A673 (cell line): Measurements from ENCODE around the gene GRAMD2B. TPM values are rescaled to one million over a fixed set of nuclear protein-coding genes. Genes with fewer than 3 reads are reported as not detected.

ENCODE experiments used
- BruUV-seq: library from RNA; stranded (reverse); fragments of 400-500 nt; replicated peaks from 2 replicates; lab custom pipeline; 2021; lab: Mats Ljungman, UMichigan
- CTCF ChIA-PET: fragments of 300-600 bp; sonication (Branson Sonifier 250); formaldehyde crosslinking; loops from one replicate; lab custom pipeline; 2022; ENCODE audit warnings: antibody characterized with exemption; lab: Charles Lee
- POLR2A ChIA-PET: fragments of 300-600 bp; sonication (Branson Sonifier 250); formaldehyde crosslinking; loops from one replicate; lab custom pipeline; 2022; ENCODE audit warnings: antibody characterized with exemption; ENCODE audit not compliant: low non-redundant PET; lab: Charles Lee
- DNase-seq: peaks from one replicate; pipeline ENCODE4 v3.0.0-alpha.2; 2015; ENCODE audit warnings: low spot score
- H3K27ac ChIP-seq: fragments of 200-600 bp; sonication (generic); 2 replicates; pipeline ENCODE4 v1.5.1; 2016; ENCODE audit warnings: mixed run types, low read depth, mild to moderate bottlenecking, mixed read lengths, antibody characterized with exemption, low read length; ENCODE audit not compliant: poor library complexity, severe bottlenecking
- H3K27me3 ChIP-seq: fragments of 200-600 bp; sonication (generic); replicated peaks from 2 replicates; pipeline ENCODE4 v1.6.1; 2017; ENCODE audit warnings: mixed run types, low read depth, mild to moderate bottlenecking, mixed read lengths, antibody characterized with exemption, low read length; ENCODE audit not compliant: insufficient read depth, poor library complexity
- H3K36me3 ChIP-seq: fragments of 200-600 bp; sonication (generic); 2 replicates; pipeline ENCODE4 v1.6.1; 2016; ENCODE audit warnings: mixed run types, mild to moderate bottlenecking, mixed read lengths, antibody characterized with exemption, low read length; ENCODE audit not compliant: insufficient read depth, poor library complexity, severe bottlenecking
- H3K4me1 ChIP-seq: fragments of 200-600 bp; sonication (generic); 2 replicates; pipeline ENCODE4 v1.6.1; 2017; ENCODE audit warnings: mixed run types, mild to moderate bottlenecking, mixed read lengths, antibody characterized with exemption, low read length; ENCODE audit not compliant: insufficient read depth, poor library complexity, severe bottlenecking
- H3K4me3 ChIP-seq: fragments of 200-600 bp; sonication (generic); 2 replicates; pipeline ENCODE4 v1.5.1; 2016; ENCODE audit warnings: low read depth, mixed run types, mild to moderate bottlenecking, mixed read lengths, low read length; ENCODE audit not compliant: poor library complexity, severe bottlenecking
- H3K9me3 ChIP-seq: fragments of 200-600 bp; sonication (generic); 2 replicates; pipeline ENCODE4 v1.6.1; 2016; ENCODE audit warnings: mixed run types, low read depth, mild to moderate bottlenecking, mixed read lengths, antibody characterized with exemption, low read length; ENCODE audit not compliant: poor library complexity, severe bottlenecking
- CTCF ChIP-seq: fragments of 300-800, 200-600 bp; sonication (generic); conservative IDR thresholded peaks from 2 replicates; pipeline ENCODE4 v1.5.1; 2017; ENCODE audit warnings: low read depth, mild to moderate bottlenecking, antibody characterized with exemption, low read length, moderate library complexity, mixed read lengths
- EZH2 ChIP-seq: fragments of 200-600 bp; sonication (generic); IDR thresholded peaks from 2 replicates; pipeline ENCODE4 v1.6.1; 2017; ENCODE audit warnings: borderline replicate concordance, low read depth, mild to moderate bottlenecking, mixed read lengths, antibody characterized with exemption, low read length; ENCODE audit not compliant: poor library complexity, severe bottlenecking
- intact Hi-C: fragments of 100-400 bp; cut with micrococcal nuclease; formaldehyde crosslinking; loops from one replicate; pipeline ENCODE4 v1.10.0; 2022; ENCODE audit not compliant: unreplicated experiment
- total RNA-seq: library from RNA; stranded (reverse); gene quantifications from 2 replicates; pipeline ENCODE4 v1.2.3, GENCODE V29; 2021

GRAMD2B gene
- total RNA-seq, 1 experiment from 2014 or later, result 2.6 TPM

GRCh38 chr5:126497506-126497905, 74.3 kb downstream of the GRAMD2B start:
- no peaks in the 10 kb centered on the region for H3K36me3 ChIP-seq
- CTCF ChIA-PET, result no interaction called here
- intact Hi-C loops, result no loop called here
- TF ChIP-seq EZH2, result no peak
- no peak for TF ChIP-seq CTCF
- DNase-seq, result no peak
- no peak overlapping the region for H3K4me3 ChIP-seq
- H3K27ac ChIP-seq, result no peak overlapping the region
- no peaks in the 10 kb centered on the region for H3K9me3 ChIP-seq
- no peaks in the 10 kb centered on the region for H3K4me1 ChIP-seq
- POLR2A ChIA-PET, result no interaction called here
- no TSS peak for BruUV-seq
- peaks cover 4% of the 10 kb centered on the region for H3K27me3 ChIP-seq

- intact Hi-C loops, result no loop called here
- CTCF ChIA-PET, result interaction anchor here (1.3 to 1.5 kb wide), 2 partner anchors 10 to 150 kb away, joined by 3 to 6 read pairs; no protein-coding TSS in a partner anchor
- BruUV-seq, result no TSS peak
- no peaks in the 10 kb centered on the region for H3K4me1 ChIP-seq
- no peak overlapping the region for H3K27ac ChIP-seq
- H3K27me3 ChIP-seq, result peaks cover 4% of the 10 kb centered on the region
- no peaks in the 10 kb centered on the region for H3K36me3 ChIP-seq
- TF ChIP-seq CTCF (no peak), EZH2 (no peak)
- no peaks in the 10 kb centered on the region for H3K9me3 ChIP-seq
- POLR2A ChIA-PET, result no interaction called here
- no peak overlapping the region for H3K4me3 ChIP-seq
- no peak for DNase-seq
Measured at GRCh38 chr5:126499278-126499677, 76.1 kb downstream of the GRAMD2B start.

GRCh38 chr5:126499853-126500342, 76.7 kb downstream of the GRAMD2B start:
- intact Hi-C loops, result no loop called here
- Histone ChIP-seq H3K9me3 (no peaks in the 10 kb centered on the region), H3K4me3 (no peak overlapping the region), H3K27ac (no peak overlapping the region), H3K36me3 (no peaks in the 10 kb centered on the region), H3K27me3 (peaks cover 4% of the 10 kb centered on the region), H3K4me1 (no peaks in the 10 kb centered on the region)
- BruUV-seq, result no TSS peak
- no peak for TF ChIP-seq EZH2
- TF ChIP-seq CTCF, result peak; percentile 71
- CTCF ChIA-PET, result interaction anchor here (1.3 to 1.5 kb wide), 2 partner anchors 10 to 150 kb away, joined by 3 to 6 read pairs; no protein-coding TSS in a partner anchor
- DNase-seq, result peak; percentile 56
- POLR2A ChIA-PET, result no interaction called here
